Measurements from ENCODE around the gene NDUFB10.
"Not testable (repeated sequence)": the region's sequence is repeated elsewhere in the genome, so short reads cannot be mapped to it uniquely, and the experiment has no call there.

The NDUFB10 gene

DNA sequence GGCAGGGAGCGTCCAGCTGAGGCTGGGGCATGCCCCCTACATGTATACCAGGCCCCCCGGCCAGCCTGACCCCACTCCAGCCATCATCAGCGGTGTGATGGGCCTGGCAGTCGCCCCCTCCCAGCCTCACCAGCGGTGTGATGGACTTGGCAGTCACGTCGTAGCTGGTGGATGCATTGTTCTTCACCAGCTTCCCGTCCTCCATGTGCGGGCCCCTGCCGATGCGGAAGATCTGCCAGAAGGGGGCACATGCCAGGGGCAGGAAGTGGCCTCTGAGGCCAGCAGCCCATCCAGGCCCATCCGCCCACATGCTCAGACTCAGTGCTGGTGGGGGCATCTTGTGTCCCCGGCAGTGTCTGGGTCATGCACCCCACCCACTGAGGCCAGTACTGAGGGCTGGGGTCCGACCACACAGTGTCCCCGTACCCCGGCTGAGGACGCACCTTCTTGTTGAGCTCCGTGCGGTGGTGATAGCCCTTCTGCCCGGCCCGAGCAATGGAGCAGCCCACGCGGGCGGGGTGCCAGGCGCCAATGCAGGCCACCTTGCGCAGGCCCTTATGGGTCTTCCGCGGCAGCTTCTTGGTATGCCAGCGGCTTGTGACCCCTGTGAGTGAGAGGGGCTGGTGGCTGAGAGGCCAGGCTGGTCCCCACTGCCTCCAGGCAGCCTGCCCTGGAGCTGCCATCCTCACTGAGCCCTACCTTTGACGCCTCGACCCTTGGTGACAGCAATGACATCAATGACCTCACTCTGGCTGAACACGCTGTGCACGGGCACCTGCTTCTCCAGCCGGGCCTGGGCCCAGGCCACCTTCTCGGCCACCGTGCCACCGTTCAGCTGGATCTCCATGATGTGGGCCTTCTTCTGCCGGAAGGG is 12.6 kb upstream of the NDUFB10 start:
- DNase-seq (ENCODE audit: low read depth), result no peak

DNA sequence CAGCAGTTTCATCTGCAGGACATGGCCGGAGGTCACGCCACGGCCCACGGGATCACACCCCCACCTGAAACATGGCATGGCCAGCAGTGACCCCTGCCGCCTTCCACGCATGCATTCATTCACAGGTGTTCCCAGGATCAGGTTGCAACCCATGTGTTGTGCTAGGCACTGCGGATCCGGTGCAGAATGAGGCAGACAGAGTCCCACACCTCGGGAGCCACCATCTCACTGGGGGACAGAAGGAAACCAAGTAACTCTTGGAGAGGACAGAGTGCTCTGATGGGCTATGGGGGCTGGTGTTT is 12.0 kb upstream of the NDUFB10 start:
- no peak for DNase-seq (ENCODE audit: low read depth)

DNA sequence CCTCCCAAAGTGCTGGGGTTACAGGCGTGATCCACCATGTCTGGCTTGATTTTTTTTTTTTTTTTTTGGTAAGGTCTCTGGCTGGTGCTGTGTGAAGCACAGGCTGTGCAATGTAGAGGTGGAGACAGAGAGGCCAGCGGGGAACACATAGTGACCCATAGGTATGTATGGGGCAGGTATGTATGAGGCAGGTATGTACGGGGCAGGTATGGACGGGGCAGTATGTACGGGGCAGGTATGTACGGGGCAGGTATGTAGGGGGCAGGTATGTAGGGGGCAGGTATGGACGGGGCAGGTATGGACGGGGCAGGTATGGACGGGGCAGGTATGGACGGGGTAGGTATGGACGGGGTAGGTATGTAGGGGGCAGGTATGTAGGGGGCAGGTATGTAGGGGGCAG is 9.8 kb upstream of the NDUFB10 start:
- DNase-seq (ENCODE audit: low read depth), result no peak

DNA sequence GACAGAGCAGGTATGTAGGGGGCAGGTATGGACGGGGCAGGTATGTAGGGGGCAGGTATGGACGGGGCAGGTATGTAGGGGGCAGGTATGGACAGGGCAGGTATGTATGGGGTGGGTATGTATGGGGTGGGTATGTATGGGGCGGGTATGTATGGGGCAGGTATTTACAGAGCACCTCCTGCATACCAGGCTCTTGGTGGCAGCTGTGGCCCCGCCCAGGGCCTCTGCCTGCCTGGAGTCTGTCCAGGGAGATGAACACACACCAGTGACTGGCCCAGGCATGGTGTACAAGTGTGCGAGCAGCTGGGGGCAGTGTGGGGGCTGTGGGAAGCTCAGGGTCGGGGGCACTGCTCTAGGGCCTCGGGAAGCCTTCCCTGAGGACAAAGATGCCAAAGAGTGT is 9.3 kb upstream of the NDUFB10 start:
- DNase-seq (ENCODE audit: low read depth), result no peak

DNA sequence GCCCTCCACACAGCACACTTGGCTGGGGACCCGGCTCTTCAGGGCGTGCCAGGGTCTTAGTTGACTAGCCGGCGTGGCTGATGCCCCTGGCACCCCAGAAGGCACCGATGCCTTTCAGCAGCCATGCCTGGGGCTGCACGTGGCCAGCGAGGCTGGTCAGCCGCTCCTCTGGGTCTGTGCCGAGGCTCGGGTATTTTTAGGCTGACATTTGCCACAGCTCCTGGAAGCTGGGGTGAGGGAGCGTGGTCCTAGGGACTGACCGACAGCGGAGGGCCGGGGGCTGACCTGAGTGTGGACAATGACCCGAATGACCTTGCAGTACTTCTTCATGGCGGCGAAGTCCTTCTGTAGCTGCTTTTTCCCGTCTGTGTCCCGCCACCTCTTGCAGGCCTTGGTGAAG is 8.8 kb upstream of the NDUFB10 start:
- DNase-seq (ENCODE audit: low read depth), result no peak

DNA sequence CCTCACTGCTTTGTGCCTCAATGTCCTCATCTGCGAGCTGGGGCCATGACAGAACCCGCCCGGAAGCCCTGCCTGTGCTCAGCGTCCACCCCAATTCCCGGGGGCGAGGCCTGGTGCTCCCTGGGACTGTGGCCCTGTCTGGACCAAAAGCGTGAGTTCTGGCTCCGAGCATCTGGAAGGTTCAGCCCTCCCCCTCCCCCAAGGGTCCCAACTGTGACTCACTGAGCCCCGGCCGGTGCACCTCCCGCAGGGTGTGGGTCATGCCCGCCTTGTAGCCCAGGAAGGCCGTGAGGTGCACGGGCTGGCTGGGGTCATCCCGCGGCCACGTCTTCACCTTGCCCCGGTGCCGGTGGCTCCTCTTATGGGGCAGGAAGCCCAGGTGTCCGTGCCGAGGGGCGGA is 5.6 kb upstream of the NDUFB10 start:
- no peak for DNase-seq (ENCODE audit: low read depth)

DNA sequence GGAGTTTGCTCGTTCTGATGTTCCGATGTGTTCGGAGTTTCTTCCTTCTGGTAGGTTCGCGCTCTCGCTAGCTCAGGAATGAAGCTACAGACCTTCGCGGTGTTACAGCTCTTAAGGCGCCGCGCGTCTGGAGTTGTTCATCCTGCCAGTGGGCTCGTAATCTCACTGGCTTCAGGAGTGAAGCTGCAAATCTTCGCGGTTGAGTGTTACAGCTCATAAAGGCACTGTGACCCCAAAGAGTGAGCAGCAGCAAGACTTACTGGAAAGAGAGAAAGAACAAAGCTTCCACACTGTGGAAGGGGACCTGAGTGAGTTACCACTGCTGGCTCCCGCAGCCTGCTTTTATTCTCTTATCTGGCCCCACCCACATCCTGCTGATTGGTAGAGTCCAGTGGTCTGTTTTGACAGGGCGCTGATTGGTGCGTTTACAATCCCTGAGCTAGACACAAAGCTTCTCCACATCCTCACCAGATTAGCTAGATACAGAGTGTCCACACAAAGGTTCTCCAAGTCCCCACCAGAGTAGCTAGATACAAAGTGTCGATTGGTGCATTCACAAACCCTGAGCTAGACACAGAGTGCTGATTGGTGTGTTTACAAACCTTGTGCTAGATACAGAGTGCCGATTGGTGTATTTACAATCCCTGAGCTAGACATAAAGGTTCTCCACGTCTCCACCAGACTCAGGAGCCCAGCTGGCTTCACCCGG is 1.8 kb upstream of the NDUFB10 start:
- DNase-seq (ENCODE audit: low read depth), result not testable (repeated sequence)

DNA sequence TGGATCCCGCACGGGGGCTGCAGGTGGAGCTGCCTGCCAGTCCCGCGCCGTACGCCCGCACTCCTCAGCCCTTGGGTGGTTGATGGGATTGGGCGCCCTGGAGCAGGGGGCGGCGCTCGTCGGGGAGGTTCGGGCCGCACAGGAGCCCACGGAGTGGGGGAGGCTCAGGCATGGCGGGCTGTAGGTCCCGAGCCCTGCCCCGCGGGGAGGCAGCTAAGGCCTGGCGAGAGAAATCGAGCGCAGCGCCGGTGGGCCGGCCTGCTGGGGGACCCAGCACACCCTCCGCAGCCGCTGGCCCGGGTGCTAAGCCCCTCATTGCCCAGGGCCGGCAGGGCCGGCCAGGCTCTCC is 1.2 kb upstream of the NDUFB10 start:
- not testable (repeated sequence) for DNase-seq (ENCODE audit: low read depth)

DNA sequence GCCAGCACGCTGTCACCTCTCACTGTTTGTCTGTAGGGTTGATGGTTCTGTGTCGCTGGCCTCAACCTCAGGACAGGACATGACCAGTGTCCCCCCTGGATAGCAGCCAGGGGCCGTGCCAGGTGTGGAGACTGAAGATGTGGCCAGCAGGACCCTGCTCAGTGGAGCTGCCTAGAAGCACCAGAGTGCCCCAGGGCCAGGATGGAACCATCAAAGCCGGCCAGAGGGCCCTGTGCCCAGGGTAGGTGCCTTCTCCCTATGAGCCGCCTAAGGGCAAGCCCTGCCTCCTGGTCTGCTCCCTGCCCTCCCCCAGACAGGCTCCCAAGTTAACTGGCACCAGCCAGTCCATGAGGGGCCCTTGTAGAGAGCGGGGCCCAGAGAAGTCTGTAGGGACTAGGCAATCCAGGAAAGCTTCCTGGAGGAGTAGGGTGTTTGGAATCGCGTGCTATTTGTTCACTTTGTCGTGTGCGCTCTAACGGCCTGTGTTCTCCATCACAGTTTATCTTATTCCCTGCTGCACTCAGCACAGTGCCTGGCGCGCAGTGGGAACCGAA is 546 bp upstream of the NDUFB10 start:
- DNase-seq (ENCODE audit: low read depth), result no peak

DNA sequence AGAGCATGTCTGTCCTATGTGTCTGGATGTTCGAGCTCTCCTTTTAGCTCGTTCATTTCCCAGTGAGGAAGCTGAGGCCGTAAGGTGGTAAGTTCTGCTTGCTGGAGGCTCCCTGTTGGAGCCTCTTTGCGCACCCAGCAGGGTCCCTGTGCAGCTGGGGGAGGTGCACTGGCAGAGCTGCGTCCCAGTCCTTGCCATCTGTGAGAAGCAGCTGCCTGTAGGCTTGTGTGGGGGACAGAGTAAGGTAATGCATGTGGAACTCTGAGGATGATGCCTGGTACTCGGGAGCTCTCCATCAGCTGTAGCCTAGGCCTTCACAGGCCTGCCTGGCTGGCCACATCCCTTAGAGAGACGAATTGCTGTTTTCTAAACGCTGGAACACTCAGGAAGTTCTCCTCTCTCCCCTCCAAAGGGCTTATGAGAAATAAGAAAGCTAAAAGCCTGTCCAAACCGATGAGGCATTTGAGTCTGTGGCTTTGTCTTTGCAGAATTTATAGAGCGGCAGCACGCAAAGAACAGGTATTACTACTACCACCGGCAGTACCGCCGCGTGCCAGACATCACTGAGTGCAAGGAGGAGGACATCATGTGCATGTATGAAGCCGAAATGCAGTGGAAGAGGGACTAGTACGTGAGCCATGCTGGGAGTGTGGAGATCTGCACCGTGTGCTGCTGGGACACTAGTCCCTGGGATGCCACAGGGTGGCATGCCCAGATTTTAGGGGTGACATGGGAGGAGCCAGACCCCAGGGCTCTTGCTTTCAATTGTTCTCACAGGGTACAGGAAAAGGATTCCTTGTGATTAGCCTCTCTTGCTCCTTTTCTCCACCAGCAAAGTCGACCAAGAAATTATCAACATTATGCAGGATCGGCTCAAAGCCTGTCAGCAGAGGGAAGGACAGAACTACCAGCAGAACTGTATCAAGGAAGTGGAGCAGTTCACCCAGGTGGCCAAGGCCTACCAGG is 1.6 kb downstream of the NDUFB10 start:
- DNase-seq (ENCODE audit: low read depth), result no peak

DNA sequence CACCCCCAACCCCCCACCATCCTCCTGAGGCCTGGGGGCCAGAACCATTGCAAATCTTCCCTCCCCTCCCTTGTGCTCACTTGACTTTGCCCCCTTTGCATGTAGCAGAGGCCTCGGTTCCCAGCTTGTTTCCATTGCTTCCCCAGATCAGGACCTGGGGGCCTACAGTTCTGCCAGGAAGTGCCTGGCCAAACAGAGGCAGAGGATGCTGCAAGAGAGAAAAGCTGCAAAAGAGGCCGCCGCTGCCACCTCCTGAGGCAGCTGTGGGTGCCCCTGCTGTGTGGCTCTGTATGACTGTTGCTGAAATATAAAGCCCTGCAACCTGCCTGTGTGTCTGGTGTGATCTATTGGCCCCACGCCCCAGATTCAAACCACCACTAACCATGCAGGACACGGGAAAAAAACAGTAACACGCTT is 2.3 kb downstream of the NDUFB10 start:
- DNase-seq (ENCODE audit: low read depth), result no peak

DNA sequence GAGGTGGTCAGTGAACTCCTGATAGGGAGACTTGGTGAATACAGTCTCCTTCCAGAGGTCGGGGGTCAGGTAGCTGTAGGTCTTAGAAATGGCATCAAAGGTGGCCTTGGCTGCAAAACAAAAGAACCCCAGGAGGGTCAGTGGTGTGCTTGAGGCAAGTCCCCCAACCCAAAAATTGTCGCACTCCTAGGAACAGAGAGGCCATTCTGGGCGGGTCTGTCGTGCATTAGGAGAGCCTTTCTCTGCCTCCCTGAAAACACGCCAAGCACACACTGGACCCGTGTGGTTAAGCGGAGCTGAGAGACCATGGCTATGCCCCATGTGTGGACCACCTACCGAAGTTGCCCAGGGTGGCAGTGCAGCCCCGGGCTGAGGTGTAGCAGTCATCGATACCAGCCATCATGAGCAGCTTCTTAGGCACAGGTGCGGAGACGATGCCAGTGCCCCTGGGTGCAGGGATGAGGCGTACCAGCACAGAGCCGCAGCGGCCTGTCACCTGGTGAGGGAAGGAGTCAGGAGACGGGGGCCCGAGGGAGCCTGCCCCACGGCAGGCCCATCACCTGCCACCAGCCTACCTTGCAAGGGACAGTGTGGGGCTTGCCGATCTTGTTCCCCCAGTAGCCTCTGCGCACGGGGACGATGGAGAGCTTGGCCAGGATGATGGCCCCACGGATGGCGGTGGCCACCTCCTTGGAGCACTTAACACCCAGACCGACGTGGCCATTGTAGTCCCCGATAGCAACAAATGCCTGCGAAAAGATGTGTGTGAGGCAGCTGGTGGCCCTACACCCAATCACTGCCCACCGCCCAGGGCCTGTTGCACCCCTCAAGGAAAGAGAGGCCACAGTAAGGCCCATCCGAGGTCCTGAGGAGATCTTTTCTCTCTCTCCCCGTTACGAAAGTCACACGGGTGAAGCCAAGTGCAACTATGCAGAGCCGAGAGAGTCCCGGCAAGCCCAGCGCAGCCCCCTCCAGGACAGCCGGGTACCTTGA is 3.1 kb downstream of the NDUFB10 start:
- not testable (repeated sequence) for DNase-seq (ENCODE audit: low read depth)

DNA sequence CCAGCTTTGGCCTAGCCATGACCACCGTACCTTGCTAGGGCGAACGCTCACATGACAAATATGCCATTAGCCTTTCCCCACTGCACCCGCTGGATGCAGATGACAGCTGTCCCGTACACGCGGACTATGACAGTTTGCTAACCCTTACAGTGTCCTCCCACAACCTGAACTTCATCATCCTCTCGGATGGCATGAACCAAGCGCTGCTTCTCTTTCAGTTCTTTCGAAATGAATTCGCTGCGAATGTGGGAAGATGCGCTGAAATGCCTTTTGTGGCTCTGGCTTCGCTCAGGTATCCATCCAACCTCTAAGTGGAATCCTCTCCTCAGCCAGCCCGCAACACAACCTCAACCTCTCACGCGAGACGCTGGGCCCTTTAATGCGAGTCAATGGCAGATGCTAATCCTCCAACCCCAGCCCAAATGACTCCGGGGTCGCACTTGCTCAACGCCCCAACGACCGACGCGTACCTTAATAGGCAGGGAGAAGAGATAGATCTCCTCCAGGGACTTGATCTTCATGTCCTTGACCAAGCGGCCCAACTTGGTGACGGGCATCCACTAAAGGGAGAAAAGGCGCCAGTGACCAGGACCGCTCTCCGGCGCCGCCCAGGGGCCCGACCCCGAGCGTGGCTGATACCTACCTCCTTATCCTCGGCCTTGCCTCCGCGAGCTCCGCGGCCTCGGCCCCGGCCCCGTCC is 4.6 kb downstream of the NDUFB10 start:
- DNase-seq (ENCODE audit: low read depth), result no peak

DNA sequence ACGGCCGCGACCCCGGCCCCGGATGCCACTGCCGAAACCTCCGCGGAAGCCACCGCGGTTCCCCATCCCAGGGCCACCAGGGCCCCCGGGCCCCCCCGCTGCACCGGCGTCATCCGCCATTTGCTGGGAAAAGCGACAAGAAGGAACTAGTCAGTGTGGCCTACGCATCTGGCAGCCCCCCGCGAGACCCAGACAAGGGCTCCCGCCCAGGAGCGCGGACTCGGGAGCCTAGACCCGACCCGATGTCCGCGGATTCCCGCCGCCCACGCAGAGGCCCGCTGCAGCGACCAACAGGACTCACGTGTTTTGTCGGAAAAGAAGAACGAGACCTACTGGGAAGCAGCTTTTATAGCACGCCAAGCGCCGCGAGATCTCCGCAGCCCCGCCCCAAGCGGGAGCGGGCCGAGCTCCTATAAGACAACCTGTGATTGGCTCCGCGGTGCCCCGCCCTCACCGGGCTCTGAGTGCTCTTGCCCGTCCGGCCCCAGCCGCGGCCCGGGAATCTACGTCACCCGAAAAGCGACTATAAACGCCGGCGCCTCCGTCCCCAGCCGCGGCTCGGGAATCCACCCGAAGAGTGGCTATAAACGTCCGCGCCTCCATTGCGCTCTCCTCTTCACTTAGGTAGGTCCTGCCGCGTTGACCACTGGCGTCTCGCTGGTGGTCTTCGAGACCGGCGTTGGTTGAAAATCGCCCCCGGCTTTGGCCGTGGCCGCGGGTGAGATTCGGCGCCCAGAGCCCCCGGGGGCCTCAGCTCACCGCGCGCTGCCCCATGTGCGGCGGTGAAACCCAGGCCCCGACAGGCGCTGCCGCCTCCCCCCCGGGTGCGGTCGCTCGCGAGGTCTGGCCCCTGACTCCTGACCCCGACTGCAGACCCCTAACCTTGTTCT is 5.4 kb downstream of the NDUFB10 start, which contains the start of gene RPS2:
TSS of gene RPS2 (minus strand) at position 321 of the 890 bp plus-strand sequence. CDS start at position 120, 201 bp downstream.
- peak; percentile 99 for DNase-seq (ENCODE audit: low read depth)

DNA sequence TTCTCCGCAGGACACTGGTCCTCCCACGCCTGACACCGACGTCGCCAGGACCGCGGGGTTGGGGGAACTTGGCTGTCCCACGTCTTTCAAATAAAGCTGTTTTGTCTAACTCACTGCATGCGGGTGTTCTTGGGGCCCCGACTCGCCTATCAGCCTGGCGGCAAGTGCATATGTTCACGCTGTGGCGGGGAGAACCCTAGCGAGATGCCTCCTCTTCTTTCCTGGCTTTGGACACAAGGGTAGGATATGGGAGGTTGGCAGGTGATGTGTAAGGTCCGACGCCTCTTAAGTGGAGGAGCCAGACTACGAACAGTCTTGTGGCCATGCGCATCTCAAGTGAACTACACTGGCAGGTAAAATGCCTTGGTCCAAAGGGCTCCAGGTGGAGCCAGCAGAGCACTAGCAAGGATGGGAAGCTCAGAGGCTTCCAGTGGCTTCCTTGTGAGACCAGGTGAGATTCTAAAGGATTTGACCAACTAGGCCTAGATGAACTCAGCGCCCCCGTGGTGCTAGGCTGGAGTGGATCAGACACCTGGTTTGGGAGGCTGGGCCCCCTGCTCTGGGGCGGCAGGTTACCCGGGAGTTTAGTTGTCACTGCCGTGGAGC is 6.2 kb downstream of the NDUFB10 start:
- no peak for DNase-seq (ENCODE audit: low read depth)

DNA sequence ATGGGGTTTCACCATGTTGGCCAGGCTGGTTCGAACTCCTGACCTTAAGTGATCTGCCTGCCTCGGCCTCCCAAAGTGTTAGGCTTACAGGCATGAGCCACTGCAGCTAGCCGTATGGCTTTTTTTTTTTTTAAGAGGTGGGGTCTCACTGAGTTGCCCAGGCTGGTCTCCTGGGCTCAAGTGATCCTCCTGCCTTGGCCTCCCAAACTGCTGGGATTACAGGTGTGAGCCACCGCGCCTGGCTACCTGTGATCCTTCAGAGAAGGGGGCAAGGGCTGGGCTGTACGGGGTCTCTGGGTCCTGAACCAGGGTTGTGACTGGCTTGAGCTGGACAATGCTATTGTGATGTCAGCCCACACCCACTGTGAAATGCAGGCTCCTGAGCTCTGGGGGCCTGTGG is 7.1 kb downstream of the NDUFB10 start, which contains the start of gene RNF151:
TSS of gene RNF151 (plus strand) at position 397 of the 400 bp plus-strand sequence. CDS start 26 bp downstream, outside the sequence.
- DNase-seq (ENCODE audit: low read depth), result no peak

DNA sequence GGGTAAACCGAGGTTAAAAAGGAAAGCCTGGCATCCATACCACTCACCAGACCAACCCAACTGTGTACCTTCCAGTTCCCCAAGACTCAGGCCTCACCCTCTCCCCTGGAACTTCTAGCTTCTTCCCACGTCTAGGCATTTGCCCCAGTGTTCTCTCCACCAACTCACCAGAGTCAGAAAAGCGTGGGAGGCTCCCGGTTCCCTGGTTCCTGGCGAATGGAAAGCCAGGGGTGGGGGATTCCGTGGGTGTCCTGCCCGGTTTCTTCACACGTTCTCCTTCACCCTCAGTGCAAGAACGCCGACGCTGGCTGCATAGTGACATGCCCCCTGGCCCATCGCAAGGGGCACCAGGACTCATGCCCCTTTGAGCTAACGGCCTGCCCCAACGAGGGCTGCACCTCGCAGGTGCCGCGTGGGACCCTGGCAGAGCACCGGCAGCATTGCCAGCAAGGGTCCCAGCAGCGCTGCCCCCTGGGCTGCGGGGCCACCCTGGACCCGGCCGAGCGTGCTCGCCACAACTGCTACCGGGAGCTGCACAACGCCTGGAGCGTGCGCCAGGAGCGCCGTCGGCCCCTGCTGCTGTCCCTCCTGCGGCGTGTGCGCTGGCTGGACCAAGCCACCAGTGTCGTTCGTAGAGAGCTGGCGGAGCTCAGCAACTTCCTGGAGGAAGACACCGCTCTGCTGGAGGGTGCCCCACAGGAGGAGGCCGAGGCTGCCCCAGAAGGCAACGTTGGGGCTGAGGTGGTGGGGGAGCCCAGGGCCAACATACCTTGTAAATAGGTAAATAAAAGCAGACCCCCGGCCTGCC is 9.0 kb downstream of the NDUFB10 start:
- no peak for DNase-seq (ENCODE audit: low read depth)

Data from fibroblast of the conjunctiva (primary cell).